HCT116 (cell line): ENCODE data around the gene TSPAN14. TPM values are rescaled to one million over a fixed set of nuclear protein-coding genes. Genes with fewer than 3 reads are reported as not detected.
"Not testable (repeated sequence)": the region's sequence is repeated elsewhere in the genome, so short reads cannot be mapped to it uniquely, and the experiment has no call there.

Experiments used
- ATAC-seq: fragments of 200-7000 bp; cut with Tn5 transposase; 2 replicates; pipeline ENCODE4 v1.9.1; 2020; ENCODE audit warnings: mild to moderate bottlenecking, moderate library complexity
- BruUV-seq: library from RNA; stranded (reverse); fragments of 400-500 nt; replicated peaks from 2 replicates; lab custom pipeline; 2021; lab: Mats Ljungman, UMichigan
- CTCF ChIA-PET: fragments of 300-600 bp; sonication (Branson Sonifier 250); formaldehyde crosslinking; loops from one replicate; lab custom pipeline; 2021; ENCODE audit warnings: antibody characterized with exemption; lab: Charles Lee
- POLR2A ChIA-PET: fragments of 300-600, 350-600 bp; sonication (Branson Sonifier 250); formaldehyde crosslinking; loops from one replicate; lab custom pipeline; 2021; ENCODE audit warnings: antibody characterized with exemption; lab: Charles Lee
- RAD21 ChIA-PET, 2 experiments: fragments of 300-600 bp; sonication (Branson Sonifier 250); formaldehyde crosslinking; loops; one replicate each; lab custom pipeline; 2023; ENCODE audit warnings: low total read pairs in 2 of 2; ENCODE audit not compliant: uncharacterized antibody in 2 of 2, unreplicated experiment in 2 of 2, low non-redundant PET in 1 of 2; lab: Charles Lee
- DNase-seq: peaks from one replicate; pipeline ENCODE4 v3.0.0-alpha.2; 2010; ENCODE audit warnings: low read depth, low spot score
- H2AFZ ChIP-seq: fragments of 200-600 bp; shearing (Covaris generic), sonication (generic); 2 replicates; pipeline ENCODE4 v1.6.1; 2017; ENCODE audit warnings: low read depth, mixed run types, mixed read lengths, antibody characterized with exemption, low read length; ENCODE audit not compliant: poor library complexity, severe bottlenecking
- H3K27ac ChIP-seq: 2 replicates; pipeline ENCODE4 v1.5.1; 2012; ENCODE audit warnings: low read depth, low read length
- H3K27me3 ChIP-seq: fragments of 200-600 bp; sonication (generic); 2 replicates; pipeline ENCODE4 v1.6.1; 2016; ENCODE audit warnings: mixed run types, low read length, mixed read lengths; ENCODE audit not compliant: insufficient read depth
- H3K36me3 ChIP-seq, 2 experiments: fragments of 200-500 bp in 1 of 2; fragments of 200-600 bp in 1 of 2; sonication (Bioruptor generic) in 1 of 2; sonication (generic) in 1 of 2; 2 replicates each; pipeline versions ENCODE4 v1.5.1 to v1.6.1; 2014 to 2016; ENCODE audit warnings: low read length in 2 of 2, inconsistent platforms in 1 of 2, mixed read lengths in 1 of 2, mixed run types in 1 of 2; ENCODE audit not compliant: insufficient read depth in 2 of 2, control insufficient read depth in 1 of 2
- H3K4me1 ChIP-seq, 2 experiments: fragments of 200-600 bp in 1 of 2; sonication (generic) in 1 of 2; 2 replicates each; pipeline versions ENCODE4 v1.5.1 to v1.6.1; 2012 to 2017; ENCODE audit warnings: low read length in 2 of 2, inconsistent platforms in 1 of 2, mild to moderate bottlenecking in 1 of 2, mixed read lengths in 1 of 2, mixed run types in 1 of 2, moderate library complexity in 1 of 2; ENCODE audit not compliant: insufficient read depth in 2 of 2, control insufficient read depth in 1 of 2
- H3K4me2 ChIP-seq: fragments of 200-600 bp; sonication (generic); 2 replicates; pipeline ENCODE4 v1.6.1; 2017; ENCODE audit warnings: mixed run types, low read length, mixed read lengths
- H3K4me3 ChIP-seq, 2 experiments: fragments of 200-600 bp in 1 of 2; sonication (generic) in 1 of 2; replicated peaks in 1 of 2; 2 replicates each; pipeline ENCODE4 v1.5.1; 2011 to 2016; ENCODE audit warnings: low read length in 2 of 2, control low read depth in 1 of 2, low read depth in 1 of 2, mild to moderate bottlenecking in 1 of 2, mixed read lengths in 1 of 2, mixed run types in 1 of 2
- H3K79me2 ChIP-seq: fragments of 200-600 bp; sonication (generic); 2 replicates; pipeline ENCODE4 v1.6.1; 2017; ENCODE audit warnings: mild to moderate bottlenecking, mixed run types, low read length, moderate library complexity, mixed read lengths; ENCODE audit not compliant: insufficient read depth
- H3K9ac ChIP-seq: fragments of 200-600 bp; sonication (generic); 2 replicates; pipeline ENCODE4 v1.6.1; 2016; ENCODE audit warnings: low read length, mixed read lengths
- H3K9me2 ChIP-seq: fragments of 200-600 bp; sonication (generic), shearing (Covaris generic); 2 replicates; pipeline ENCODE4 v1.6.1; 2017; ENCODE audit warnings: mixed run types, mild to moderate bottlenecking, moderate library complexity; ENCODE audit not compliant: insufficient read depth
- H3K9me3 ChIP-seq, 2 experiments: fragments of 200-500 bp in 1 of 2; fragments of 200-600 bp in 1 of 2; sonication (Bioruptor generic) in 1 of 2; sonication (generic) in 1 of 2; 2 replicates each; pipeline ENCODE4 v1.6.1; 2014 to 2017; ENCODE audit warnings: low read length in 2 of 2, mixed read lengths in 2 of 2, inconsistent platforms in 1 of 2, low read depth in 1 of 2, mild to moderate bottlenecking in 1 of 2, mixed run types in 1 of 2, moderate library complexity in 1 of 2; ENCODE audit not compliant: control insufficient read depth in 1 of 2, insufficient read depth in 1 of 2
- H4K20me1 ChIP-seq: fragments of 200-600 bp; sonication (generic), shearing (Covaris generic); 2 replicates; pipeline ENCODE4 v1.6.1; 2017; ENCODE audit warnings: mixed run types, mild to moderate bottlenecking, moderate library complexity; ENCODE audit not compliant: insufficient read depth
- RAD21 ChIP-seq: IDR thresholded peaks from 2 replicates; pipeline ENCODE4 v1.6.1; 2012; ENCODE audit warnings: low read depth, mild to moderate bottlenecking
- intact Hi-C: fragments of 100-400 bp; cut with micrococcal nuclease; formaldehyde crosslinking; loops from 2 replicates; pipeline ENCODE4 v1.10.0; 2022
- total RNA-seq: library from RNA; stranded (reverse); gene quantifications from one replicate; pipeline ENCODE4 v1.2.1, GENCODE V29; 2021; ENCODE audit not compliant: unreplicated experiment

TSPAN14 gene
- total RNA-seq, 1 experiment from 2014 or later, result 86.8 TPM

- H3K4me3 ChIP-seq, result no peak overlapping the region
- ChIA-PET CTCF (no interaction called here), RAD21 (no interaction called here), POLR2A (no interaction called here)
- intact Hi-C loops, result loop anchor here (10.0 kb wide), 1 partner anchor 278 kb away; no protein-coding TSS in a partner anchor
- DNase-seq (no peak), ATAC-seq (no peak)
- no peak for TF ChIP-seq RAD21
- no peaks in the 10 kb centered on the region for H3K36me3 ChIP-seq
- H3K9ac ChIP-seq, result no peak overlapping the region
- H3K9me2 ChIP-seq, result no peaks in the 10 kb centered on the region
- H3K4me2 ChIP-seq, result no peak overlapping the region
- peaks cover 3 to 22% of the 10 kb centered on the region in 2 experiments; a peak in 2 of 4 replicates for H3K4me1 ChIP-seq
- no peak overlapping the region for H3K27ac ChIP-seq
- H3K27me3 ChIP-seq, result no peaks in the 10 kb centered on the region
- no peaks in the 10 kb centered on the region for H4K20me1 ChIP-seq
- BruUV-seq, result no TSS peak
- no peaks in the 10 kb centered on the region for H3K79me2 ChIP-seq
- H2AFZ ChIP-seq, result no peak overlapping the region
- no peaks in the 10 kb centered on the region for H3K9me3 ChIP-seq
Observed at GRCh38 chr10:80532571-80532970, 78.5 kb downstream of the TSPAN14 start.

- DNase-seq, H3K79me2 ChIP-seq, H2AFZ ChIP-seq, CTCF ChIA-PET, ATAC-seq, H3K4me2 ChIP-seq, H3K9me2 ChIP-seq, H4K20me1 ChIP-seq, POLR2A ChIA-PET, RAD21 ChIA-PET, H3K9ac ChIP-seq, H3K9me3 ChIP-seq, H3K27ac ChIP-seq, H3K4me3 ChIP-seq, BruUV-seq, H3K36me3 ChIP-seq, H3K27me3 ChIP-seq: not testable (repeated sequence)
- peaks cover 3 to 22% of the 10 kb centered on the region in 2 experiments; a peak in 2 of 4 replicates for H3K4me1 ChIP-seq
- intact Hi-C loops, result loop anchor here (10.0 kb wide), 1 partner anchor 279 kb away; no protein-coding TSS in a partner anchor
Observed at GRCh38 chr10:80534059-80534458, 79.9 kb downstream of the TSPAN14 start.

GRCh38 chr10:80534646-80535045 is 80.5 kb downstream of the TSPAN14 start:
- H3K79me2 ChIP-seq, POLR2A ChIA-PET, H3K36me3 ChIP-seq, H3K9me2 ChIP-seq, H3K4me2 ChIP-seq, H3K27ac ChIP-seq, H3K4me3 ChIP-seq, H2AFZ ChIP-seq, BruUV-seq, RAD21 ChIA-PET, CTCF ChIA-PET, H3K27me3 ChIP-seq, H4K20me1 ChIP-seq, ATAC-seq, H3K9ac ChIP-seq, H3K9me3 ChIP-seq, DNase-seq: not testable (repeated sequence)
- intact Hi-C loops, result loop anchor here (10.0 kb wide), 1 partner anchor 280 kb away; no protein-coding TSS in a partner anchor
- peaks cover 3 to 22% of the 10 kb centered on the region in 2 experiments; a peak in 2 of 4 replicates for H3K4me1 ChIP-seq
